GM15510 (cell line): ENCODE results near the gene NXPH4.

Experiments used
- POLR2A ChIP-seq: IDR thresholded peaks from 3 replicates; pipeline ENCODE4 v1.6.1; 2011; ENCODE audit warnings: borderline replicate concordance; ENCODE audit not compliant: insufficient read length; ENCODE audit errors: extremely low read depth

NXPH4 gene

DNA sequence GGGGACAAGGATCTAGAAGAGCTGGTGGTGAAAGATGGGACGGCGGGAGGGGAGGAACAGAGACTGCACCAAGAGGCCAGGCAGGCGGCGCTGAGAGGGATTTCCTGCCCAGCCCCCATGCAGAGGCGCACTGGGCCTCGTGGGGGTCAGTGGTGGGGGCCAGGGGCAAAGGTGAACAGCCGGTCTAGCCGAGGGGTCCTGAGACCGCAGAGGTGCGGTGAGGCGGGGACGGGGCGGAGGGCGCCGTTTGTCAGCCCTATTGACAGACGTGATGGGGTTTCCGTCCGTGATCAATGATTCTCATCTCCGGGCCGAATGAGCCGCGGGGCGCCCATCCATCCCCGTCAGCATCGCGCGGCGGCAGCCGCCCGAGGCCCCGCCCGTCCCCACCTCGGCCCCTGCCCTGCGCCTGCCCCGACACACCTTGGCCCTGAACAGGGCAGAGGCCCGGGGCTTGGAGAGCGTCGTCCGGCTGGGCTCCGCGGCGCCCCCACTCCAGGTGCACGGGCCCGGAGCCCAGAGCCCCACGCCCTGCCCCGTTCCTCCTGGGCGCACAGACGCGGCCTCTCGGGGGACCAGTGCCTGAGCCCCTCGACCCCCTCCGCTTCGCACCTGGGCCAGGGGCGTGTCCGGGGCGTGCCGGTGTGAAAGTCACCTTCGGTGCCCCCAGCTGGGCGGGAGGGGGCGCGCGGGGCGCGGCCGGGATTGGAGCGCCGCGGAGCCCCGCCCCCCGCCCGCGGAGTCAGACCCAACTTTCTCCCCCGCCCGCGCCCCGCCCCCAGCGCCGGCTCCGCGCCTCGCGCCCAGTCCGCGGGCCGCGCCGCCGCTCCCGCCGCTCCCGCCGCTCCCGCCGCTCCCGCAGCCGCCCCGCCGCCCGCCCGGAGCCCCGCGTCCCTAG, at the start of gene NXPH4:
NXPH4 (plus strand) TSS at position 781 of the 898 bp plus-strand sequence. CDS start 176 bp downstream, outside the sequence.
- no peak for TF ChIP-seq POLR2A

DNA sequence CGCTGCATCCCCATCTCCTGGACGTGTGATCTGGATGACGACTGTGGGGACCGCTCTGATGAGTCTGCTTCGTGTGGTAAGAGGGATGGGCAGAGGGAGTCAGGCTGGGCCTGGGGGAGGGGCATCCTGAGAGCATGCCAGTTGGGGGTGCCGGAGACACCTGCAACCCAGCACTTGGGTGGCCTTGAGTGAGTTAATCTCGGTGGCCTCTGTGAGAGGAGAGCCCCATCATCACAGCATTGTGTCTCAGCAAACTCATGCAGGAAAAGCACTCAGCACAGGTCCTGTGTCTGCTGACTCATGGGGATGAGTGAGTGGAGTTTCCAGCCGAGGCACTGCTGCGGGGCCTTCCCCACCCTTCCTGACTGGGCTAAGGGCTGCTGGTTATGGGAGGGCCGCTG, 49.6 kb upstream of the NXPH4 start:
- no peak for TF ChIP-seq POLR2A

DNA sequence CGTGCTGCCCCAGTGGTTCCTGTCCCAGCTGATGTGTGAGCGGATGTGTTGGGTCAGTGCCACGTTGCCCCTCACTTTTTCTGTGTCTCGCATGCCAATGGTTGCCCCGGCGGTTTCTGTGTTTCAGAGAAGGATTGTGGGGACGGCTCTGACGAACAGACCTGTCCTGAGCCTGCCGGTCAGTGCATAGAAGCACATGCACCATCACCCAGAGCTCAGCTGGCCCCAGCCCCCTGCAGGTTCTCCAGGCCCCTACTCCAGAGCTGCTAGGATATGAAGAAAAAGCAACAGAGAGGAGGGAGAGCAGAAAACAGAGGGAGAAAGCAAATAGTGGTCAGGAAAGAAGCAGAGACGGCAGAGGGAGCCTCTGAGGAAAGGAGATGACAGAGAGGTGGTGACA, 48.5 kb upstream of the NXPH4 start:
- no peak for TF ChIP-seq POLR2A

DNA sequence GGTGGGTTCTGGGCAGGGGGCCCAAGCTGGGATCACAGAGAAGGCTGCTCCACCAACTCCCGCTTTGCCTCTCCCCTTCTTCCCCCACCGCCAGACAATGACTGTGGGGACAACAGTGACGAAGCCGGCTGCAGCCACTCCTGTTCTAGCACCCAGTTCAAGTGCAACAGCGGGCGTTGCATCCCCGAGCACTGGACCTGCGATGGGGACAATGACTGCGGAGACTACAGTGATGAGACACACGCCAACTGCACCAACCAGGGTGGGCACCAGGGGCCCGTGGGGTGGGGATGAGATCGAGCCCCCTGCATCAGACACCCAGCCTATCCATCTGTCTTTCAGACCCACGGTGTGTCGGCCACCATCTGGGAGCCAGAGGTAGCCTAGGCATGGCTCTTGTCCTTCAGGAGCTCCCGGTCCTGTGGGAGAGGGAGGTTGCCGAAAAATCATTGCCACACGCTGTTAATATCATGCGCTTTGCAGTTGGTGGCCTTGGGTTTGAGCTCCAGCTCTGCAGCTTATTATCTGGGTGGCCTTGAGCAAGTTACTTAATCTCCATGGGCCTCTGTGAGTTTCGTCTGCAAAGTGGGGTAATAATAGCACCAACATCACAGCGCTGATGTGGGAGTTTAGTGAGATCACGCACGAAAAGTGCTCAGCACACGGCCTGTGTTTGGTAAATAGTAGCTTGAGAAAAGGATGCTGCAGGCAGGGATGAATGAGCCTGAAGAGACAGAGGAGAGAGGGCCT, 47.4 kb upstream of the NXPH4 start:
- TF ChIP-seq POLR2A: no peak

DNA sequence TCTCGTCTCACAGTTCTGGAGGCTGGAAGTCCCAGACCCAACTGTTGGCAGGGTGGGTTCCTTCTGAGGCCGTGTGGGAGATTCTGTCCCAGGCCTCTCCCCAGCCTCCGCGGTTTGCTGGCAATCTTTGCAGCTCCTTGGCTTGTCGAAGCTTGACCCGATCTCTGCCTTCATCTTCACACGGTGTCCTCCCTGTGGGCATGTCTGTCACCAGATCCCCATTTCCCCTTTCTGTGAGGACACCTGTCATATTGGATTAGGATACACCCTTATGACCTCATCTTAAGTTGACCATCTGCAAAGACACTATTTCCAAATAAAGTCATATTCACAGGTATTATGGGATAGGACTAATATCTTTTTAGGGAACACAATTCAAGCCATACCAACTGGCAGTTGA, 46.6 kb upstream of the NXPH4 start:
- no peak for TF ChIP-seq POLR2A

DNA sequence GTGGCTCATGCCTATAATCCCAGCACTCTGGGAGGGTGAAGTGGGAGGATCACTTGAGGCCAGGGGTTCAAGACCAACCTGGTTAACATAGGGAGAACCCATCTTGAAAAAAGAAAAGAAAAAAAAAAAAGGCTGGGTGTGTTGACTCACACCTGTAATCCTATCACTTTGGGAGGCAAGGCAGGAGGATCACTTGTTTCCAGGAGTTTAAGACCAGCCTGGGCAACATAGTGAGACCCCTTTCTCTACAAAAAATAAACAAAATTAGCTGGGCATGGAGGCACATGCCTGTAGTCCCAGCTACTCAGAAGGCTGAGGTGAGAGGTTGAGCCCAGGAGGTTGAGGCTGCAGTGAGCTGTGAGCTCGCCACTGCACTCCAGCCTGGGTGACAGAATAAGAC, 46.2 kb upstream of the NXPH4 start:
- no peak for TF ChIP-seq POLR2A

DNA sequence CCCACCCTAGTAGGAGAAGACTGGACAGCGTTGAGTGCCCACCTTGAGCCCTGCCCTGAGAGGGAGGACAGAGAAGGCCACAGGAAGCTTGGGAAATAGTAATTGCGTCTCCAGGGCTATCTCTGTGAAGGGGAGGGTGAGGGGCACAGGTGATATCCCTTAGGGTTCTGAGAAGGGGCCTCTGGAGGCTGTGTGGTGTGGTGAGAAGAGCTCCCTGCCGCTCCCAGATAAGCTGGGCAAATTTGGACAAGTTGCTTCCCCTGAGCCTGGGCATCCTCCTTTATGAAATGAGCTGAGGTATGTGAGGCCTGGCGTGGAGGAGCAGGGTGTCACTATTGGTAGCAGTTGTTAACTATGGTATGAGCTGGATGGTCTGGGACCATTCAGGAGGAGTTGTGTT, 45.7 kb upstream of the NXPH4 start:
- TF ChIP-seq POLR2A: no peak

DNA sequence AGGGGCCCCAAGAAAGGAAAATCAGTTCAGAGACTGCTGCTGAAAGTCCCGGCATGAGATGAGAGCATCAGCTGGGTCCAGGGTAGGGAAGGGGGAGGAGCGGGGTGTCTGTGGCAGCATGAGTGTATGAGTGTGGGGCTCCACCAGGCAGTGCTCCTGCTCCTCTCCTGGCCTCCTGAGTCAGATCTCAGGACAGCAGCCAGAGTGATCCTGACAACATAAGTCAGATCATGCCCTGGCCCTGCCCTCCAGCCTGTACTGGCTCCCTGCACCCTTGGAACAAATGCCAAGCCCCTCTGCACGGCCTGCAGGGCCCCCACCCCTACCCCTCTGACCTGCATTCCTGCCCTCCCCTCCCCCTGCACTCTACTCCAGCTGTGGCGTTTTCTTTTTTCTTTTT, 44.9 kb upstream of the NXPH4 start:
- TF ChIP-seq POLR2A: no peak

DNA sequence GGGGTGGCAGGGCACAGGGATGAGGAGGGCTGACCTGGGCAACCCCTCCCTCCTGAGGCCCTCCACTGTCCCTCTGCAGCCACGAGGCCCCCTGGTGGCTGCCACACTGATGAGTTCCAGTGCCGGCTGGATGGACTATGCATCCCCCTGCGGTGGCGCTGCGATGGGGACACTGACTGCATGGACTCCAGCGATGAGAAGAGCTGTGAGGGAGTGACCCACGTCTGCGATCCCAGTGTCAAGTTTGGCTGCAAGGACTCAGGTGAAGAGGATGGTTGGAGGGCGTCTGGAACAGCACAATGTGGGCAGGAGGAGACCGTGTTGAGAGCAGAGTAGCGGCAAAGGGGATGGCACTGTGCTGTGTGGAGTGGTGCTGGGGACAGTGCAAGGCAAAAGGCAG, 43.5 kb upstream of the NXPH4 start:
- TF ChIP-seq POLR2A: no peak

DNA sequence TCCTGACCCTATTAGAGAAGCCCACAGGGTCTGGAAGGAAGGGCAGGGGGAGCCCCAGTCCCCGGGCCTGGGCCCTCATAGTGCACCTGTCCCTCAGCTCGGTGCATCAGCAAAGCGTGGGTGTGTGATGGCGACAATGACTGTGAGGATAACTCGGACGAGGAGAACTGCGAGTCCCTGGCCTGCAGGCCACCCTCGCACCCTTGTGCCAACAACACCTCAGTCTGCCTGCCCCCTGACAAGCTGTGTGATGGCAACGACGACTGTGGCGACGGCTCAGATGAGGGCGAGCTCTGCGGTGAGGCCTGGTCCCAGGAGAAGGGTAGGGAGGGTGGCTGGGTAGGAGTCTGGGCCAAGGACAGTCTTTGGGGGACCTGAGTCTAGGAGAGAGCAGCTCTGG, 42.9 kb upstream of the NXPH4 start:
- no peak for TF ChIP-seq POLR2A

DNA sequence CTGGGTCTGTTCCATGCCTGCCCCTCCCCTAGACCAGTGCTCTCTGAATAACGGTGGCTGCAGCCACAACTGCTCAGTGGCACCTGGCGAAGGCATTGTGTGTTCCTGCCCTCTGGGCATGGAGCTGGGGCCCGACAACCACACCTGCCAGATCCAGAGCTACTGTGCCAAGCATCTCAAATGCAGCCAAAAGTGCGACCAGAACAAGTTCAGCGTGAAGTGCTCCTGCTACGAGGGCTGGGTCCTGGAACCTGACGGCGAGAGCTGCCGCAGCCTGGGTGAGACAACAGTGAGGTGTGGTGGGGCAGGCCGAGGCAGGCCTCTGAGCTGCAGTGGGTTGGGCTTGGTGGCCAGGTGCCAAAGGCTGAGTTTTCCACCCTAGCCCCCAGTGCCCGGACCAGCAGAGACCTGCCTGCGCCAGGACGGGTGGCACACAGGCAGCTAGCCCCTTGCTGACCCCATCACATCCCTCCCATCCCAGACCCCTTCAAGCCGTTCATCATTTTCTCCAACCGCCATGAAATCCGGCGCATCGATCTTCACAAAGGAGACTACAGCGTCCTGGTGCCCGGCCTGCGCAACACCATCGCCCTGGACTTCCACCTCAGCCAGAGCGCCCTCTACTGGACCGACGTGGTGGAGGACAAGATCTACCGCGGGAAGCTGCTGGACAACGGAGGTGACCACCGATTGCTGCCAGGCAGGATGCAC, 41.0 kb upstream of the NXPH4 start:
- TF ChIP-seq POLR2A: no peak

DNA sequence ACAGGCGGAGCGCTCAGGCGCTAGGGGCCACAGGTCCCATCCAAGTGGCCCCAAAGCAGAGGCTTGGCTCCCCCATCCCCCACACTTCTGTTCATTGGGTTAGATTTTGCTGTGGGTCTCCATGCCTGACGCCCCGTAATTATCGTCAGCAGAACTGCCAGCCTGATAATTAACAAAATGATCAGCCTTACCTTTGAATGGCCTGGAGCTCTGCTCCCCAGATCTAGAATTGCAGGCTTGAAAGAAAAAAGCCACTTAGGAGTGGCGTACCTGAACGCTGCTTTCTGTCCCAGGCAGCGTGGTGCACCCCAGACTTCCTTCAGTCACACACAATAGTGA, 40.5 kb upstream of the NXPH4 start:
- TF ChIP-seq POLR2A: no peak

DNA sequence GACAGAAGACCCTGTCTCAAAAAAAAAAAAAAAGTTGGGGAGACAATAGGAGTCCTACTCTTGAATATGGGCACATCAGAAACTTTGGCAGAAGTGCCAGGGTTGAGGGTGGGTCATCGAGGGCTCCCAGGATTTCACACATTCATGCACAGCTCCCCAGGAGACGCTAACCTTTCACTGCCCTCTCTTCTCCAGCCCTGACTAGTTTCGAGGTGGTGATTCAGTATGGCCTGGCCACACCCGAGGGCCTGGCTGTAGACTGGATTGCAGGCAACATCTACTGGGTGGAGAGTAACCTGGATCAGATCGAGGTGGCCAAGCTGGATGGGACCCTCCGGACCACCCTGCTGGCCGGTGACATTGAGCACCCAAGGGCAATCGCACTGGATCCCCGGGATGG, 39.7 kb upstream of the NXPH4 start:
- no peak for TF ChIP-seq POLR2A

DNA sequence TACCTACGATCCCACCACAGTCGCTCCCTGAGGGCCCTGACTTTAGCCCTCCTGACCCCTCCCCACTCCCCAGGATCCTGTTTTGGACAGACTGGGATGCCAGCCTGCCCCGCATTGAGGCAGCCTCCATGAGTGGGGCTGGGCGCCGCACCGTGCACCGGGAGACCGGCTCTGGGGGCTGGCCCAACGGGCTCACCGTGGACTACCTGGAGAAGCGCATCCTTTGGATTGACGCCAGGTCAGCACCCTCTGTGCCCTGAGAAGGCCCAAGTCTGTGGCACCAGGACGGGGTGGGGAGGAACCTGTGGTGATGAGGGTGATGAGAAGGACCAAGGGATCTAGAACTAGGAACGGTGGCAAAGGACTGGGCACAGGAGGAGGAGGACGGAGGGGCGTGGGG, 39.2 kb upstream of the NXPH4 start:
- no peak for TF ChIP-seq POLR2A

DNA sequence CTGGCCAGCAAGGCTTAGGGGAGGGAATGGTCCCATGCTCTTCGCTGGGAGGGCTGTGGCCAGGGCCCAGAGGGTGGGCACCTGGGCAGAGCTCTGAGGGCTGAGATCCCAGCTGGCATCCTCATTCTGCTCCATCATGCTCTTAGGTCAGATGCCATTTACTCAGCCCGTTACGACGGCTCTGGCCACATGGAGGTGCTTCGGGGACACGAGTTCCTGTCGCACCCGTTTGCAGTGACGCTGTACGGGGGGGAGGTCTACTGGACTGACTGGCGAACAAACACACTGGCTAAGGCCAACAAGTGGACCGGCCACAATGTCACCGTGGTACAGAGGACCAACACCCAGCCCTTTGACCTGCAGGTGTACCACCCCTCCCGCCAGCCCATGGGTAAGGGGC, 38.4 kb upstream of the NXPH4 start:
- no peak for TF ChIP-seq POLR2A

DNA sequence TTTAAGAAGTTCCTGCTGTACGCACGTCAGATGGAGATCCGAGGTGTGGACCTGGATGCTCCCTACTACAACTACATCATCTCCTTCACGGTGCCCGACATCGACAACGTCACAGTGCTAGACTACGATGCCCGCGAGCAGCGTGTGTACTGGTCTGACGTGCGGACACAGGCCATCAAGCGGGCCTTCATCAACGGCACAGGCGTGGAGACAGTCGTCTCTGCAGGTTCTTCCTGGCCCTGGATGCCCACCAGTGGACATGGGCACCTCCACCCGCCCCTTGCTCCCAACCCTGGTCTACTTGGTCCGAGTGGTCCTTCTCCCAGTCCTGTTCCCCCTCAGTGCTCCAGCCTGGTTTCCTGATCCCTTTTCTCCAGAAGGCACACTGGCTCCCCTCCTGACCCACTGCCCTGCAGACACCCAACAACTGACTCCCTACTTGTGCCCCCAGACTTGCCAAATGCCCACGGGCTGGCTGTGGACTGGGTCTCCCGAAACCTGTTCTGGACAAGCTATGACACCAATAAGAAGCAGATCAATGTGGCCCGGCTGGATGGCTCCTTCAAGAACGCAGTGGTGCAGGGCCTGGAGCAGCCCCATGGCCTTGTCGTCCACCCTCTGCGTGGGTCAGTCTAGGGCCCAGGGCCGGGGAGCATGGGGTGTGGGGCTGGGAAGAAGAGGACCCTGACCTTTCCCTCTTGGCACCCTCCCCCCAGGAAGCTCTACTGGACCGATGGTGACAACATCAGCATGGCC, 37.1 kb upstream of the NXPH4 start:
- TF ChIP-seq POLR2A: no peak
